Measurements from ENCODE around the gene NTM.

Gene NTM

DNA sequence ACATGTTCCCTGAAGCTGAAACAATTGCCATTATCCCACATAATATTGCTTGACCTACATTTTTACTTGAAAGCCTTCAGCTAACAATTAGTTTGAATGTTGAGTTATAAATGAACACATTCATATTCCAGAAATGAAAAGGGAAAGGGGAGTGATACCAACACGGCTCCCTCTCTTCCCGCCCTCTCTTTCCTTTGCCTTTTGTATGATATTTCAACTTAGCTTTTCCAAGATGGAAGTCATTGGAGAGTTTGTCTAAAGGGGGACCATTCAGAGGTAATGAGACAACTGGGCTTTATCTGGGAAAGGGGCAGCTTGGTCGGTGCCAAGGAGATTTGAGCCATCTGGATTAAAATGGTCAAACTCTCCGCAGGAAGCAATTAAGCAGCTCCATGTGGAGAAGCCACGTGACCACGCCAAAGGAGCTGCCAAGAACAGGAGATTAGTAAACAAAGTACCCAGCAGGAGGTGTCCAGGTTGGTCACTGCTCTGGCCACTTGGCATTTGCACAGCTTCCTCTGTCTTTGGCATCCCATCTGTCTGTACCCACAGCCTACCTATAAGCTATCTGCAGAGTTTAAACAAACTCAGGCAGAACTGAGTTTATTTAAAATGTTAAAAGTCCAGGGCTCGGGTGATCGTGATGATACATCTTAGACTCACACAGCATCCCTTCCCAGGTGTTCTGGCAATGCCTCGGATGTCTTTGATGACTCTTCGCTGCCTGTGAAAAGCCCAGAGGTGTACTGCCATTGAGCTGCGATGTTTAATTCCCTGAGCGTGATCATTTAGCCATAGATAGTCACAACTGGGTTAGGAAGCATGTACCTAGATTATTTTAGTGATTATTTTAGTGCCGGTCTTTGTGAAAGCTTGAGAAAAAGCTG is 735.9 kb downstream of the NTM start:
- no peak overlapping the region for H3K4me3 ChIP-seq (ENCODE audit: low read depth, low read length)
- no peak for DNase-seq (ENCODE audit: low read depth)

DNA sequence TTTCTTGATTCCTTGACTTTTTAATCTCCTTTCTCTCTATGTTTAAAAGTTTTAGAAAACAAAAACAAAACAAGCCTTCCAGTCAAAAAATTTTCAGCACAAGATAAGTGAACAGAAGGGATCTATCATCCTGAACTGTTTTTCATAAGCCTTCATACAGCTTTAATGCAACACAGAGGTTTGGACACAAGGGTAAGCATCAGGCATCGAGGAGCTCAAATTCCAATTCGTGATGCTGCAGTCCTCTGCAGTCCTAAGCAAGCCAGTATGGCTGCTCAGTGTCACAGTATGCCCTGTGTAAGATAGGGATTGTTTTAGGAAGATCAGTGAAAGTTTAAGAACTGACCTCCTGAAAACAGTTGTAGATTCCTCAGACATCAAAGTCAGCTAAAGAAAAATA is 740.9 kb downstream of the NTM start:
- no peak for DNase-seq (ENCODE audit: low read depth)
- H3K4me3 ChIP-seq (ENCODE audit: low read depth, low read length), result no peak overlapping the region

DNA sequence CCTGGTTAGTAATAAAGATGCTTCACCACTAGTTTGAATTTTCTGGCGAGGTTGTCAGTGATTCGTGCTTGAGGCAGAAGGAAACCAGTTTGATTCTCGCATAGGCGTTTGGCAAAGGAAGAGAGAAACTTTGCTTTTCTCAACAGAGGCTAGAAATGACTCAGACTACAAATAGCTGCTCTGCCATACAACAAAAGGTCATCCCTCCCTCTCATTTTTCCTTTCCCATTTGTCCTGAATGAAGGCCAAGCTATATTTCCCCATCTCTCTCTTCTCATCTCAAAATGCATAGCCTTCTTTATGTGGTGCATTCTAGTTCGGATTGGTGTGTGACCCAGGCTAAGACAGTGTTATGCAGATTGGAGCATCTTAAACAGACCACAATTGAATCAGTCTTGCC is 741.4 kb downstream of the NTM start:
- DNase-seq (ENCODE audit: low read depth), result peak; percentile 86
- no peak overlapping the region for H3K4me3 ChIP-seq (ENCODE audit: low read depth, low read length)

DNA sequence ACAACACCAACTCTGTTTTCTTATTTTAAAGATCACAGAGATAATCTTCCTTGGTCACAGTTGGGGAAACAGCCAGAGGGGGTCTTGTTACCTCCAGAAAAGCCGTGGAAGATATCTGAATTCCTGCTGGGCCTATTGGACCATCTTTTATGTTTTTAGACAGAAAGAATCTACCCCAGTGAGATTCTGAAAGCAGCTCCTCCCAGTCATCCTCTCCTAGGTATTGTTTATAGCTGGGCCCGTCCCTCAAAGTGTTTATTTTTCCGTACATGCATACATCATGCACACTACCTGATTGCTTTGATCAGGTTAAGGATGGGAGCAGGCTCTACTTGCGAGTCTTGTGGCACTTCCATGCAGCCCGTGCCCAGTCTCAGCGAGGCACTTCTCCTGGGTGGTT is 742.4 kb downstream of the NTM start:
- no peak overlapping the region for H3K4me3 ChIP-seq (ENCODE audit: low read depth, low read length)

DNA sequence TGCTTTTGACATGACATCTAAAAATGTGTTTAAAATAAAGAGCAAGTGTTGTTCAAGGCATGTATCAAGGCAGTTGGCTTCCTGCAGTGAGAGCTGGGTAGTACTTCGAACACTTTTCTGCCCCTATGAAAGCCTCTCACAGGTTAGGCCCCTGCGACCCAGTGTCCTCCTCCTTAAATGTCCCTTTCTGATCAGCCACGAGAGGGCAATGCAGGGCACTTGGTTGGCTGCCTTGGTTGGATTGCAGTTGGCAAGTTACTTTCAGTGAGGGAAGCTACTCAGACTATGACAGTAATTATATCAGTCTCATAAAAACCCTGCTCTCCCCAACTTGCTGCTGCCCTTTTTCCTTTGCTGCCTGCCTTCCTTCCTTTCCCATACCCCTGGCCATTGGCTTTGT is 743.8 kb downstream of the NTM start:
- no peak for DNase-seq (ENCODE audit: low read depth)
- H3K4me3 ChIP-seq (ENCODE audit: low read depth, low read length), result no peak overlapping the region

More for the DNA sequence above, 742.4 kb downstream of the NTM start:
- no peak for DNase-seq (ENCODE audit: low read depth)

DNA sequence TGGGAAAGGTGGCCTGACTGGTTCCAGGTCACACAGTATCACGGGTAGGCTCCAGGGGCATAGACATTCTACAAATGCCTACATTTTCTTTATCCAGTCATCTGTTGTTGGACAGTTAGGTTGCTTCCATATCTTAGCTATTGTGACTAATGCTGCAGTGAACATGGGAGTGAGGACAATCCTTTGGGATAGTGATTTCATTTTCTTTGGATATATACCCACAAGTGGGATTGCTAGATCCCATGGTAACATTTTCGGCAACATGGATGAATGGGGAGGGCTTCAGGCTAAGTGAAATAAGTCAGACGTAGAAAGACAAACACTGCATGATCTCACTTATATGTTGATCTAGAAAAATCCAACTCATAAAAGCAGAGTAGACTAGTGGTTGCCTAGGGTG is 744.3 kb downstream of the NTM start:
- DNase-seq (ENCODE audit: low read depth), result no peak
- no peak overlapping the region for H3K4me3 ChIP-seq (ENCODE audit: low read depth, low read length)

DNA sequence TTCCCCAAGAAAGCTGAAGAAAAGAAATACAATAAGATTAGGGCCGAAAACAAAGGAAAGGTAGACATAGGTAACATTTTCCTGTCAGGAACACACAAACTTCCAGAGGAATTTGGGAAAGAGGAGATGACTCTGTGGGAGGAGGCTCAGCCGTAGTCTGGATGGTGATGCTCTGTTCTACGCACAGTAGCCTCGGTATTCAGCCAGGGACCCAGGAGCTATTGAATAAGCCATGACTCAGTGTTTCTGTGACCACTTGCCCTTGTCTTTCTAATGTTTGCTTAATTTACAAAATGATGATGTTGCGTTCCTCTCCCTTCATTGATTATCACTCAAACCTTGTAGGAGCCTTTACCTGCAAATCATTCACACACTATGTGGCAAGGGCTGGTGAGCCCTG is 745.0 kb downstream of the NTM start:
- DNase-seq (ENCODE audit: low read depth), result peak; percentile 58
- no peak overlapping the region for H3K4me3 ChIP-seq (ENCODE audit: low read depth, low read length)

DNA sequence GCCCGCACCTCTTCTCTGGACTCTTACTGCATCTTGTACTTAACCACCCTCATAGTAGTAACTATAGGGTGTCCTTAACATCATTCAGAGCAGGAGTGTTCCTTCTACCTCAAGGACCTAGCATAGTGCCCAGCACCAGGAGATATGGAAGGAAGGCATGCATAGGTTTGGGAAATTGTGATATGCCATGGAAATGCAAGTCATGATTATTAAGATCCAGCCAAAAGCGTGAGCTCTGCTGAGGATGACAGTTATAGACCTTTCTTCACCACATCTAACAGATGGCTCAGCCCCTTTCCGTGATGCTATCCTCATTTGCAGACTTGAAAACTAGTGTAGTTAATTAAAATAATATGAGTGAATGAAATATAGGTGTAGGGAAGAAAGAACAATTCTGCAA is 746.1 kb downstream of the NTM start:
- no peak overlapping the region for H3K4me3 ChIP-seq (ENCODE audit: low read depth, low read length)
- no peak for DNase-seq (ENCODE audit: low read depth)

DNA sequence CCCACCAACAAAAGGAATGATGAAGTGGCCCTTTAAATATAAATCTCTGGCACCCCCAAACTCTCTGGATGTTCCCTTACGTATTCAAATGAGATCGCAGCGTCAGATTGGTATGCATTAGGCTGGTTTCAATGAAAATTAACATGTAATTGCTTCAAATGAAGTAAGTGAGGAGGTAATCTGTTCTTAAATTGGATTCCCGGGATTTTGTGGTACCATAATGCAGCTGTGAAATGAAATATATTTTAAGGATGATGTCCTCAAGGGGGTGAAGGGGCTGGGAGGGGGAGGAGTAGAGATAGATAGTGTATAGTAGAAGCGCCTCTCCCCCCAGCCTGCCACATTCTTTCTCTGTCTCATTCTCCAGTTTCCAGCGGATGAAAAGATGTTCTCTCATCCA is 748.2 kb downstream of the NTM start:
- H3K4me3 ChIP-seq (ENCODE audit: low read depth, low read length), result no peak overlapping the region
- DNase-seq (ENCODE audit: low read depth), result no peak

DNA sequence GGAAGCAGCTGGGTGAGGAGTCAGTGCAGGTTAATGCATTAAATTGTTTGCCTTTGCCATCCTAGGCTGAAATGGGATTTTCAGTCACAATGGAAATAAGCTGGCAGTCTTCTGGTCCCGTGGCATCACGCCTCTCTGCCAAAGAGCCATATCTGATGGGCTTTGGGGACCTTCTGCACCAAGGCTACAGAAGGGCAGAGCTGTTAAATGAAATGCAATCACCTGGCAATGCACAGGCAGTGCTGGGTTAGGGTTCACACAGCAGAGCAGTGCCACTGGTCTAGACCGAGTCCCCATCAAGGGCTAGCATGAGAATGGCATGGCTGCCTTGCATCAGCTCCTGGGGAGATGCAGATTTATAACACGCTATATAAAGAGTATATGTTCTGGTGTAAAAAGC is 749.2 kb downstream of the NTM start:
- H3K4me3 ChIP-seq (ENCODE audit: low read depth, low read length), result no peak overlapping the region
- DNase-seq (ENCODE audit: low read depth), result no peak

DNA sequence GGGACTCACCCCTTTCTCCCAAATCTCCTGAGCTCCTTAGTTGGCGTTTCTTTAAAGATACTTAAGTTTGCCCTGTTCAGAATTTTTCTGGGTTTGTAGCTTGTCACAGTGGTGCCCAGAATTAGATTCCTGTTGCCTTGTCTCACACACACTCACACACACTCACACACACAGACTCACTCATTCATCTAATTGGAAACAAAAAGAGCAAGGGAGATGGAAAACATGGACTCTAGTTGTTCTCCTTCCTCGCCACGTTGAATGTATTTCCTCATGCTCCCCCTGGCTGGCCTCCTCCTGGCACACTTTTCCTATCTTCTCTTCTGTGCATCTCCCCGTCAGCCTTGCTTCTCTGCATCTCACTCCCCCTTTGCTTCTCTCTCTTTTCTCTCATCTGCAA is 752.3 kb downstream of the NTM start:
- H3K4me3 ChIP-seq (ENCODE audit: low read depth, low read length), result no peak overlapping the region
- no peak for DNase-seq (ENCODE audit: low read depth)

DNA sequence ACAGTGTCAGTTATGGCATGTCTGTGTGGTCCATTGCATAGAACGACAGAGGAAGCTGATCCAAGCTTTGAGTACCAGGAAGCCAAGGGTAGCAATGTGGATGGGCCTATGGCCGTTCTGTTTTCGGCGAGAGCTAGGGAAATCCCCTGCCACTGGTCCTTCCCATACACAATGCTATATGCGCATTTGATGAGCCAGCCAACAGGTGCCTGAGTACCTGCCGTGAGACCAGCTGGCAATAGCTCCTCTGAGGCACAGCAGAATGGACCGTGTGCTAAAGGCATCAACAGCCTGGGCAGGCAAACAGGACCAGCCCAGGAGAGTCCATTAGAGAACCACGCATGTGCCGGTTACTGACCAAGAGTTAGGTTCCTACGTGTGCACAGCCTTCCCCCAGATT is 753.0 kb downstream of the NTM start:
- DNase-seq (ENCODE audit: low read depth), result no peak
- H3K4me3 ChIP-seq (ENCODE audit: low read depth, low read length), result no peak overlapping the region

DNA sequence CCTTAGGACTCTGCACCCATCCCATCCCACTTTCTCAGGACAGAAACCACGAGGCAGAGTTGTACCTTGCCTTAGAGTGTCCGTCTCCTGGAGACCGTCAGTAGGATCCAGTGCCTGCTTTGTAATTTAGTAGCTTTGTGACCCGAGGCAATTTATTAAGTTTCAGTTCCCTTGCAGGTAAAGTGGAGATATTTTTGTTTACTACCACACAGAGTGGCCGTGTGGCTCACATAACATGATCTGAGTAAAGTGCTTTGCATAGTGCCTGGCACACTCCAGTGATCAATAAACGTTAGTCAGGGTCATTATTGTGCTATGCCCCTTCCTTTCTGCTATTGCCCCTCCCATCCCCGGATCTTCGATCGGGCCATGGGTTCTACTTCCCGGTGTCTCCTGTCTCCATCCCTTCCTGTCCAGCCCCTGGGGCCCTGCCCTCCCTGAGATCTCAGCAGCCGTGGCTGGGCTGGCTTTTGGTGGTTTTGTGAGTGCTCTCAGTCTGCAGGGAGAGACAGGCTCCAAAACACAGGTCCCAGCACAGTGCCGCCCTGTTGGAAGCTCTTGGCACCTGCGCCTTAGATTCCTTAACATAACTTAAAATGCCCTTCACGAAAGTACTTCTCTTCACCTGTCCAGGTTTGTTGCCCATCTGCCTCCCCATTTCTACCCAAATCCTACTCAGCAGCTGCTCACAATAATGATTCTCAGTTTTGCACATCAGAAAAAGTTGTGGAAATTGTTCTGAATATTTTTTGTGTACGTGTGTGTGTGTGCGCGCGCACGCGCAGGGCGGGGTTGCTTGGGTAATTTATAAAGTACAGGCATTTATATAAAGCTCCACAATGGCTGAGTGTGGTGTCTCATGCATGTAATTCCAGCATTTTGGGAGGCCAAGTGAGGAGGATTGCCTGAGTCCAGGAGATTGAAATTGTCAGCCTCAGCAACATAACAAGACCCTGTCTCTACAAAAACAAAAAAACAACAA is 753.7 kb downstream of the NTM start:
- H3K4me3 ChIP-seq (ENCODE audit: low read depth, low read length), result no peak overlapping the region
- no peak for DNase-seq (ENCODE audit: low read depth)

DNA sequence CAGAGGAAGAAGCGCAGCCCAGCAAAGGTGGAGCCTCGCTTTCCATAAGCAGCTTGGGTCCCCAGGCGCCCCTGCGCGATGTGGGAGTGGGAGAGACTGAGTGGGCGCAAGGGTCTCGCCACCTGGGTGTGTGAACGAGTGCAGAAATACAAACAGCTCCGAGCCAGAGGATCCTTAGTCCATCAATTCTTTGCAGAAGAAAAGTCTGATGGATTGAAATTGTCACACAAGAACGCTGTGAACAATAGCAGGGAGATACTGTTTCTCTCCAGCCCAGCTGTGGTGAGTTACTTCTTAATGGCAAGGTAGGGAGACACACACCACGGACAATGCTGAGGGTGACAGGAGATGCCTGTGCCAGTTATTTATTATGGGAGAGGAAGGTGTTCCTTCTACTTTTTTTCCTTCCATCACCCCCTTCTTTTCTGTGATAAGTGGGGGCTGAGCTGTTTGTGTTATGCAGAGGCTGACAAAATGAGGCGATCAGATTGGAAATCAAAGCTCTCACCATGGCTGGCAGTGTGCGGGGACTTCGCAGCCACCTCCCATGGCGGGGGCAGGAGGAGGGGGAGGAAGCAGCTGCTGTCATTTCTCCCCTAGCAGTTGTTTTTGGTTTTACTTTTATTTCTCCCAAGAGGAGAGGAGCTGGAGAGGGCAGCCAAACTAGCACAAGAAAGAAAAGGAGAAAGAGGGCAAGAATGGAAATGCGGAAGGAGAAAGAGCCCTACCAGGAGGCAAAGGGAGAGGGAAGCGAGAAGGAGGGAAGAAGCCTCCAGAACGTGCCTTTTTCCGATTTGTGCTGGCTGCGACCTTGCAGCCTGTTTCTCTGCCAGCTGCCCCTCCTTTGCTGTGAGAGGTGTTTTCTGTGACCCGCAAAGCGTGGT is 755.8 kb downstream of the NTM start:
- peak overlapping the region; percentile 41 for H3K4me3 ChIP-seq (ENCODE audit: low read depth, low read length)
- peak; percentile 54 for DNase-seq (ENCODE audit: low read depth)

DNA sequence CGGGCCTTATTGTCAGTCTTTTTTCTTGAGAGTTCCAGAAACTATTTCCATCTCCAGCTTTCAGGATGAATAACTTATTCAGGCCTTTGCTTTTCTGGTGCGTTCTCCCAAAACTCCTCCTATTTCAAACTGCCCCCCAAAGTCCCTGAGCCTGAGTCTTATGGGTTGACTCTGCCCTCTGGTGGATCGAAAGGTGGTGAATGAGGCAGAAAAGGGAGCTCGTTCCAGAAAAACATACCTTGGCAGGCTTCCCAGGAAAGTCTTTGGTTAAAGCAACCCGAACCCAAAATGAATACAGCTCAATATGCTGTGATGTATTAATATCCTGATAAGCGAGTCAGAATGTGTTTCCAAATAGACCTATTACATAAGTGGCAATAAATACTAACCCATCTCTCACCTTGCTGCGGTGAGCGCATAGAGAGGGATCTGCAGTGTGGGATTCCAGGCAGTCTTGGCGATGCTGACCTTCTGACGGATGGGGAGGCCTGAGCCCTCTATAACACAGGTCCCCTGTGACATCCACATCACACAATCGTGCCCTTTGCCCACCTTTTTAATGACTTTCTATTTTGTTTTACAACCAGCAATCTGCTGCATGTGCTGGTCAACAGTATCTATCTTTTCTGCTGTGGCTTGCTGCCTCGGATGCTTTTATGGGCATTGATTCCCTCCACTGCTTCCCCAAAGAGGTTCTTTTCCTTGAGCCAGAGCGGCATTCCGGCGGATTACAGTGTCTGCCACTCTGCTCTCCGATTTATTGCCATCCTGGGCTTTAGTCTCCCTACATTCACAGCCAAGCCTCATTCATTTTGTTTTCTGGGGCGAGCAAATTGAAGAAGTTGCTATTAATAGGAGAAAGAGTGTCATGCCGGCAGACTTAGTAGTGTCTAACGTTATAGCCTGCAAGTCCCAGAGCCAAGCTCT is 756.8 kb downstream of the NTM start:
- peak; percentile 67 for DNase-seq (ENCODE audit: low read depth)
- peak overlapping the region; percentile 41 for H3K4me3 ChIP-seq (ENCODE audit: low read depth, low read length)

DNA sequence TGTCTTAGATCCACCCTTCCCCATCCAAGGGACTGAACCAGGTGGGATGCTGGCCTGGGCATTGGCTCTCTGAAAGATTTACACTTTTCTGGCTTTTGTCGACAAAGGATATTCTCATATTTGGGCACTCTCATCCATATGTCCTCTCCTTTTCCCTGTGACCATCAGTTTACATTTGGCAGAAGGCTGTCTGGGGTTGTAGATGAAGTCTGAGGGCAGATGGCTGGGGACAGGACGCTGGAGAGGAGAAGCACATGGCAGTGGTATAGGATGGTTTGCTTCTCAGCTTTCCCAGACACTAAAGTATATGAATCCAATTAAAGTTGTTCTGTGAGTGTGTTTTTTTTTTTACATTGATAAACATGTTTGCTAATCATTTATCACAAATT is 757.5 kb downstream of the NTM start:
- H3K4me3 ChIP-seq (ENCODE audit: low read depth, low read length), result no peak overlapping the region
- DNase-seq (ENCODE audit: low read depth), result no peak

DNA sequence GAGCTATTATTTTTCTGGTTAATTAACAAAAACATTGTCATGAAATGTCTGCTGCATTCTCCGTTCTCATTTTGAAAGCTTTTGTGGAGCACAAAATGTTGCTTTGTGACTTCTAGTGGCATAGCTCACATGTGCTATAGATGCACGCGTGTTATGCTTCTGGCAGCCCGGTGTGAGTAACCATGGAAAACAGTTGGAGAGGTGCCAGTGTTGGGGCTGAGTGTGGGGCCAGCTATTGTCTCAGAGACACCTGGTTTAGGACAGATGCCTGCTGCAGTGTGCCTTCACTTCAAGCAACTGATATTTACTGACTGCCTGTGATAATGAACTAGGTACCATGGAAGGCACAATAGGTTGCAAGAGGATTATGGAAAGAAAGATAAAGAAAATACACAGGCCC is 760.6 kb downstream of the NTM start:
- no peak for DNase-seq (ENCODE audit: low read depth)
- H3K4me3 ChIP-seq (ENCODE audit: low read depth, low read length), result no peak overlapping the region

DNA sequence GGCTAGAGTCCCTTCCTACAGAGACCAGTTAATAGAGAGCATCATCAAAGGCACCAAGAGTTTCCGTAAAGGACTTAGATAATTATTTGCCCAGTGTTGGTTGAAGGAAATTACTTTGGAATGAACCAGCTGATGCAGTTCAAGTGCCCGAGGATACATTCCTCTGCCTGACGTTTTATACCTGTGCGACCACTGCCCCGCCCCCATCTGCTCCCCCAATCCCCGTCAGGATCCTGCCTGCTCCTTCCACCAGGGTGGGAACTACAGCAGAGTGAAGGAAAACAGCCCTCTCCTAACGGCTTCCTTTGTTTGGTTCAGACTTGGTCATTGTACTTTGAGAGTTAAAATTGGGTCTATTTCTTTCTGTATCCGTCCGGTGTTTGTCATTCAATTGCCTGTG is 761.5 kb downstream of the NTM start:
- H3K4me3 ChIP-seq (ENCODE audit: low read depth, low read length), result no peak overlapping the region
- no peak for DNase-seq (ENCODE audit: low read depth)

DNA sequence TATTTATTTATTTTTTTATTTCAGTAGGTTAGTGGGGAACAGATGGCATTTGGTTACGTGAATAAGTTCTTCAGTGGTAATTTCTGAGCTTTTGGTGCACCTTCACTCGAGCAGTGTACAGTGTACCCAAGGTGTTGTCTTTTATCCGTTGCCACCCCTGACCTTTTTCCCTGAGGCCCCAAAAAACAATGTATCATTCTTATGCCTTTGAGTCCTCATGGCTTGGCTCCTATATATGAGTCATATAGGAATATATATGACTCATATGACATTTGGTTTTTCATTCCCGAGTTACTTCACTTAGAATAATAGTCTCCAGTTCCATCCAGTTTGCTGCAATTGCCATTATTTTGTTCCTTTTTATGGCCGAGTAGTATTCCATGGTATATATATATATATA is 763.9 kb downstream of the NTM start:
- DNase-seq (ENCODE audit: low read depth), result no peak
- H3K4me3 ChIP-seq (ENCODE audit: low read depth, low read length), result no peak overlapping the region

Measured in skeletal muscle cell (primary cell).